GM19397 (cell line): ENCODE measurements around the gene SORCS1.
"Not testable (repeated sequence)": the region's sequence is repeated elsewhere in the genome, so short reads cannot be mapped to it uniquely, and the experiment has no call there.

Experiments used
- ATAC-seq: cut with Tn5 transposase; IDR thresholded peaks from one replicate; pipeline ENCODE4 v1.9.1; 2021; ENCODE audit warnings: mild to moderate bottlenecking, moderate library complexity; ENCODE audit not compliant: unreplicated experiment

SORCS1 gene

GRCh38 chr10:107054469-107055156 lies 109.9 kb downstream of the SORCS1 start:
- no peak for ATAC-seq

DNA sequence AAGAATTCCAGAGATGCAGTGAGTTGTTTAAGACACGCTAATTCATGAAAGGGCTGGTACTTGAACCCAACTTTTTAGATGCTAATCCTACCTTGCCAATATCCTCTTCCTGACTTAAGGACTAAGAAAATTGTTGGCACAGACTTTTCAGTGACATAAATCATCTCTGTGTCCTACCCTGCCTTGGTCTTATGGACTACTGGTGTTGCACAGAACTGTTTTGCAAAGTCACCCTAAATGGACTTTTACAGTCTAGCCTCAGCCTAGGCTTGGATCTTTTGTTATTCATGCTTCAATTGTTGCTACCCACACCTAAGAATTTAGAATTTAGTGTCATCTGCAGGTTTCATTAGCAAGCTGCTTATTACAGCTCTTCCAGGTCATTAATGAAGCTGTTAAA lies 112.7 kb downstream of the SORCS1 start:
- ATAC-seq = no peak

DNA sequence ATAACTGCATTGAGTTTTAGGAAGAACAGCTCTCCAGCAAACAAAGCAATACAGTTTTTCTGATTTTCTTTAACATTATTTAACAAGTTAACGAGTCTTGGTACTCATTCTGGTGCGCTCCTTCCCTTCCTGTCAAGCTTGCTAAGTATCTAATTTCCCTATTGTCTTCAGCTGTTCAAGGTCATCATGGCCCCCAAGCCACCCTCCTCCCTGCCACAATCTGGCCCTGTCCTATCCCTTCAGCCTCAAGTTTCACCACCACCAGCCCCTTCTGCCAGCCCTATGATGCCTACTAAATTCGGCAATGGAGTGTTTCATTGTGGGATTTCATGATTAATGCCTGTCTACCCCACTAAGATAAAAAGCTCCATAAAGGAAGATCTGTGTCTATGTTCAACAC lies 121.0 kb downstream of the SORCS1 start:
- no peak for ATAC-seq

DNA sequence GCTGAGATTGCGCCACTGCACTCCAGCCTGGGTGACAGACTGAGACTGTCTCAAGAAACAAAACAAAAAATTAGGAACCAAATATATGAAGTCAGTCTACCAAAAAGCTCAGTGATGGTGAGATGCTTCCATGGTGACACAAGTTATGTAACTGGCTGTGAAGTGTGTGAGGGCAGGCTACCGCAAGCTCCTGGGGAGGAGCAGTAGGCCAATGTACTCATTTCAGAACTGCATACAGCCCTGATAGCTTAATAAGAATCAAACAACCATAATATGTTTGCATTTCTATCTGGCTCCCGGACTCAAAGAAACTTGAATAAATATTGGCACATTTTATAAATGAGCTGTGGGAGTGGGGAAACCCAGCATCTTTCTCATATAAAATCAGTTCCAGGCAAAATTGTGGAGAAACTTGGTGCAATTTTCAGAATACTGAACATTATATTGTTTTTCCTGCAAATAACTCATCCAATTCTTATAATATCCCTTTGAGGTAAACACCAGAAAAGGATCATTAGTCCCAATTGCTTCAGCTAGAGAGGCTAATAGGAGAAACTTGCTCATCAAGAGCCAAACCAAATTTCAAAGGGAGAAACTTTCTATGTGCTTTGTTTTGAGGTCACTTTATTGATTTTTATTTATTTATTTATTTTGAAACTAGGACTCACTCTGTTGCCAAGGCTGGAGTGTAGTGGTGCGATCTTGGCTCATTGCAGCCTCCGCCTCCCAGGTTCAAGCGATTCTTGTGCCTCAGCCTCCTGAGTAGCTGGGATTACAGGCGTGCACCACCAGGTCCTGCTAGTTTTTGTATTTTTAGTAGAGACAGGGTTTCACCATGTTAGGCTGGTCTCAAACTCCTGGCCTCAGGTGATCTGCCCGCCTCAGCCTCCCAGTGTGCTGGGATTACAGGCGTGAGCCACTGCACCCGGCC lies 127.0 kb downstream of the SORCS1 start:
- no peak for ATAC-seq

DNA sequence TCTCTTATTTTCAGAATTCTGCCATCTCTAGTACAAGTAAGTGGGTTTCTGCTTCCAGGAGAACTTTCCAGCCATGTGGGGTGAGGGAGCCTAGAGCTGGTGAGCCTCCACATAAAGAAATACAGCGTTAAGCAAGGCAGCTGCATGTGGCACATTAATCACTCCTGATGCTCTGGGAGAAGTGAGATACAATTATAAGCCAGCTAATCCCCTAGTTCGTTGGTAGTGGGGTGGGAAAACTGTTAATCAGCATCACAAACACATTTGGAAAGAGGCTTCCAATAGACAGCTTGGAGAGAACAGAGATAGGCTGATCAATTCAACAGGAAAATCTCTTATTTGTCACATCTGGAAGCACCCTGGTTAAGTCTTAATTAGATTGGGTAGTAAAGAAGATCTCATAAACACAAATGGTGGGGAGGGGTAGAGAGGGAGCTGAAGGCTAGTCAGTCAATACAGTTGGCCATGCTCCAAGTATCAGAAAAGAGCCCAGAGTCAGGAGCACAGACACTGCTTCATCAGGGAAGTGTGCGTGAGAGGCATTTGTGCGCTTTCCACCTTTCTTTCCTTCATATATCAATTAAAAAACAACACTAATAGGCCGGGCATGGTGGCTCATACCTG lies 130.6 kb downstream of the SORCS1 start:
- ATAC-seq = no peak

DNA sequence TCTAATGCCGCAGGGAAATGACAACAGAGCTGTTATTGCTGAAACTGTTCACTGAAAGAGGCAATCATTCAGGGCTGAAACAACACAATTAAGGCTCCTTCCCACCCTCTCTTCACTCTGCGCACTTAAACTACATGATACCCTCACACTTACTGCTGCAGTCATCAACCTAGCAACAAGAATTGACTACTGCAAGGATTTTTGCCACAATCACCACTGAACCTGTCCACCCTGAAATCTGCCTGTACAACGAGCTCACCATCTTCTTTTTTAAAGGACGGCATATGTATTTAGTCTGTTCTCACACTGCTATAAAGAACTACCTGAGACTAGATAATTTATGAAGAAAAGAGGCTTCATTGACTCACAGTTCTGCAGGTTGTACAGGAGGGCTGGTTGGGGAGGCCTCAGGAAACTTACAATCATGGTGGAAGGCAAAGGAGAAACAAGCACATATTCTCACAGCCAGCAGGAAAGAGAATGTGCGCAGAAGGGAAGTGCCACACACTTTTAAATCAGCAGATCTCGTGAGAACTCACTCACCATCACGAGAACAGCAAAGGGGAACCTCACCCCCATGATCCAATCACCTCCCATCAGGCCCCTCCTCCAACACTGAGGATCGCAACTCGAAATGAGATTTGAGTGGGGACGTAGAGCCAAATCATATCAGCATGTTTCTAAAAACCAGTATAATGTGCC lies 131.7 kb downstream of the SORCS1 start:
- no peak for ATAC-seq

DNA sequence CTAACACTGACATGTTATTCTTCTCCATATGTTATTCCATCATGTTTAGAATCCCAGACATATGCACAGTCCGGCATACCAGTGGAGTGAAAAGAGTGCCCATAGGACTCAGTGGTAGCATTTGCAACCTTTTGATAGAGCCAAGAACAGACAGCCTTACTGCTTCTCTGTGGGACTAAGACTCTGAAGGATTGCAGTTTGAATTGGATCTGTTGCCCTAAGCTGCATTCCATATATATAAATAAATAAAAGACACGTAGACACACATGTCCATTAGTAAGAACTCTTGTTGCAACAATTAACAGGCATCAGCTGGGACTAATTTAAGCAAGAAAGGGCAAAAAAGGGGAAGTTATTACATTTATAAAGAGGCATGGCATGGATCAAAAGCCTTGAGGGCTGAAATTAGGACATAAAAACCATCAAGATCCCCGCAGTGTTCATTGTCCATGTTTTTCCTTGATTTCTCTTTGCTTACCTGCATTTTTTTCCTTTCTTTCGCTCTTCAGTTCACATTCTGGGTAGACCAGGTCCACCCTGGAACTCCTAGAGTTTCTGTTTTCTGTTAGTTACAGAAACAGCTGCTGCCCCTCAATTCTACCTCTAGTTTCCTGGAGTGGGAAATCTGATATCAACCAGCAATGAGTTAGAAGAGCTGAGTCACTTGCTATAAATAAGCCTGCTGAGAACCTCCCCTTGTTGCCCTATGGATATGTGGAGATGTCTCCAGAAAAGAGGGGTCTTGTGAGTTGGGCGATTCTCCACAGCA lies 132.4 kb downstream of the SORCS1 start:
- no peak for ATAC-seq

DNA sequence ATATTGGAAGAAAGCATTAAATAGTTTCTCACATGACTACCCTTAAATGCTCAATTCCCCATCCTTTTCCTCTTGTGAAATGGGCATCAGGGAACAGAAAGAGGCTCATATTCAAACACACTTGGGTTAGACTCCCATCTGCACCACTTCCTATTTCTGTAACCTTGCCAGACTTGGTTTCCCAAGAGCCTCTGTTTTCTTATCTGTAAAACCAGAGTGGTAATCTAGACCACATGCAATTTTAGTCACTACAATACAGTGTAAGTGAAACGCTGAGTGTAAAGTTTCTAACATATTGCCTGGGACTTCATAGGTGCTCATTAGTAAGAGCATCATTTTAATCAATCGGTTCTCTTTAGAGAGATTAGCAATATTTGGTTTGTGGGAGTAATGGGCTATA lies 136.3 kb downstream of the SORCS1 start:
- ATAC-seq = no peak

DNA sequence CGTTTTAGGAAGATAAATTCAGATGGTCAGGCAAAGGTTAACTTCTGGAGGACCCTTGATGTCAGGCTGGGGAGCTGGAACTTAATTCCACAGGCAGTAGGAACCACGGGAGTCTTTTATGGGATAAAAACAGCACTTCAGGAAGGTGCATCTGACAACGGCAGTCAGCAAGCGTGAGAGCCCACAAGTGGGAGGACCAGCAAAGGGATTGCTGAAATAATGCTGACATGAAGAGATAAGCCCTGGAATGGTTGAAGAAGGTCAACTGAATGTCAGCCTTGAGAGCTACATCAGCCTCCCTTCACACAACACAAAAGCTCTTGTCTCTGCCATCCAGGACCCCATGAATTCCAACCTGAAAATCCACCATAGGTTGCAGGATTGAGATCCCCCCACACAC lies 138.8 kb downstream of the SORCS1 start:
- no peak for ATAC-seq

GRCh38 chr10:107024033-107024432 lies 140.5 kb downstream of the SORCS1 start:
- ATAC-seq = not testable (repeated sequence)

DNA sequence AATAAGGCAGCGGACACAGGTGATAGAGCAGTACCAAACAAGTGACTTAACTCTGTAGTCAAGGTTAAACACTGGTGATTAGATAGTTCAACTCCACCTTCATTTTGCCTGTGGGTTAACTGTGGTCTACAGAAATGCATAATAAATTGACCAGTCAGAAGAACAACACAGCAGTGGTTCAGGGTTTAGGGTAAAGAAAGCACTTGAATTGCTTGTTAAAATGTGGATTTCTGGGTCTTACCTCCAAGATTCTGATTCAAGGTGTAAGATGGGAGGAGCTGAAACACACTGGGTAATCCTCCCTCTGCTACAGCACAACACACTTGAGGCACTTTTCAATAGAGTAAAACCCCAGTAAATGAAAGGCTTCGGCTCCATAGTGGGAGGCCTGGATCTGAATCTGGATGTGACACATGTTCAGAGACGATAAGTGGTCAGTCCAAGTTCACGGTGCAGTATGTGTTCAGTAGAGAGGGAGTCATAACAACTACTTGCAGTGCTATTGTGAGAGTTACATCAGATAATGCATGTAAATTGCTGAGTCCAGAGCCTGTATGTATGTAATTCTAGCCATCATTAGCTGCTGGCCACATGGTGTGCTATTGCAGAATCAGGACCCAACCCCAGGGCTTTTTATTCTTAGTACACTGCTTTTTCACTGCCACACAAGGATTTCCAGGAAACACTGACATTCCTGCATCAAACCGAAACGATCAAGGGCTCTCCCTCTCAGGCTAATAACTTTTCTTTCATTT lies 141.7 kb downstream of the SORCS1 start:
- ATAC-seq = no peak

DNA sequence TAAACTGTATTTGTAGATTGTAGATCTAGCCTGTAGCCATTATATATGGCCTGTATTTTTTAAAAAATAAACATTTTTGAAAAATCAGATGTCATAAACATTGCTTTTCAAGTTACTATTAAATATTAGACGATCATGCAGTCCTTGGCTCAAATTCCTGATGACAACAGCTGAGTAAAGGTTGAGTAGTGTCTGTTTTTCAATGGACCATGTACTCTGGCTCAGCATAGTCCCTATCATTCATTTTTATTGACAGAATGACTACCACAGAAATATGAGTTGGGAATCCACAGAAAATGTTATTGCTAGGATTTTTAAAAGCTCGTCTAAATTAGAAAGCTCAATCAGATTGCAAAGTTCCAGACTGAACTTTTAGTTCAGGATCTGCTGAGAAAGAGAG lies 145.4 kb downstream of the SORCS1 start:
- ATAC-seq = no peak

DNA sequence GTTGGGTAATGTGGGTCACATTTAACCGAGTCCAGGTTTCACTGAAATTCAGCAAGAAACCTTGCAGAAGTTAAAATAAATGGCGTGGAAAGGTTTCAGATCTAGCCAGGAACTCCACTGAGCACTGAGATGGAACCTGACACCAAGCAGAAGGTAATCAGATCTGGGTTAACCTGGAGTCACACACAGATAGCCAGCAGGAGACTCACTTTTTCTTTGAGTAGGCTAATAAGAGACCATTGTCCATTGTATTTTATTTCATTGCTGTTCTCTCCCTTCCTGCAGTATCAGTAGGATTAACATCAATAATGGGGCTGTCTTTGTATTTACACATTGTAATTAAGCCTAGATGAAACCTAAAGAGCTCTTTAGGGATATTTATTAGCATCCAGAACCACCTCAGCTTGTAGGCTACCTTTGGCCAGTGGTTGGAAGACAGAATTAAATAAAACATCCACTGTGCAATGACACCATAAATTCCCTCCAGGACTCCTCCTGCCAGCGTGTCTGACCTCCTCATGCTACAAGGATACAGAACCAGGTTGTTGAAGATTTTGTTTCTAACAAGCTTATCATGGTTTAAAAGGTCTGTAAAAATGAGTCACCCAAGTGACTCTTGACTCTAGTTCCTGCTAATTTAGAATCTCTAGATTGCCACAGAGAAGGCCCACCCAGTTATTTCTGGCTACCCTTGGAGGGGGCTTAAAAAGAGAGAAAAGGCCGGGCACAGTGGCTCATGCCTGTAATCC lies 151.1 kb downstream of the SORCS1 start:
- no peak for ATAC-seq

DNA sequence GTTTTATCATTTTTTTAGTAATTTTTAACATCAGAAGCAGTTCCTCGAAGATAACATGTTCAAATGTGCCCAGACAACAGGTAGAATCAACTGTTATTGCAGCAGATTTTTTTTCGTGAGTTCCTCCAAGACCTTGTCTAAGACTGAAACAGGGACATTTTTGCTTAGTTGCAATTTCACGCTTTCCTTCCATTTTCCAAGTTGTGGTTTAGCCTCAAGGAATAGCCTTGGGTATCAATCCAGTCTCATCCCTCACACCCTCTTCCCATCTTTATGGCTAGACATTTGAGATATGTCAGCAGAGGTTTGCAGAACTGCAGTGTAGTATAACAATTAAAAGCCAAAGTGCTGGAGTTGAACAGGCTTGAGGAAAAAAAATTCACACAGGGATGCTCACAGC lies 152.5 kb downstream of the SORCS1 start:
- no peak for ATAC-seq

DNA sequence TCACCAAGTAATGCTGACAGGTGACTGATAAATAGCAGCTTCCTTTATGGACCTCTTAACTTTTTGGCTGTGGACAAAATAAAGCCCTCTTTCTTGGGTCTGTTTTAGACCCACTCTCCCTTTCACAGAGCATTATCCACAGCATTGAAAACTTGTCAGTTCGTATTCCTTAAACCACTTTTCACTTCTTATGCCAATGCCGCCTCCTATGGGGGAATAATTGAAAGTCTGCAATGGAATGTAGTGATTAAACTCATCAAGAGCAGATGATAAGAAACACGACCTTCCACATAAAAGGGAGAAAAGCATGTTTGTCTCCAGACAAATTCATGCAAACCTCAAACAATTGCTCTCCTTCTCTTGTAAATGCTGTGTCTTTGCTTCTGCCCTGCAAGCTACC lies 153.4 kb downstream of the SORCS1 start:
- no peak for ATAC-seq

DNA sequence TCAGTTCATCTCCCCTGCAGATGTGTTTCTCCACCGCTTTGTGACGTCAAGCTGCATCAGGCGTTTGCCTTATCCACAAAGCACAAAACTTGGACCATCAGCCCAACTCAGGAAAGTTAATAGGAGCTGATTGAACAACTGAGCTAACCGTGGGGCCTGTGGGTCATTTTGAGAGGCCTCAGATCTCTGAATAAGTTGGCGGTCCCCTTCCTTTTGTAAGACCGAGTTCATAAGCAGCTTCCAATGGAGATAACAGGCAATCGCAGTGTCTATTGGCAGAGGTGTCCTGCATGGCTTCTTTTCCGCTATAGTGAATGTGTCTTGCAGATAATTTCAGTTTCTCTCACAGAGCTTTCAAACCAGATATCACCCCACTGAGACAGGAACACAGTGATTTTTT lies 154.0 kb downstream of the SORCS1 start:
- ATAC-seq = no peak

DNA sequence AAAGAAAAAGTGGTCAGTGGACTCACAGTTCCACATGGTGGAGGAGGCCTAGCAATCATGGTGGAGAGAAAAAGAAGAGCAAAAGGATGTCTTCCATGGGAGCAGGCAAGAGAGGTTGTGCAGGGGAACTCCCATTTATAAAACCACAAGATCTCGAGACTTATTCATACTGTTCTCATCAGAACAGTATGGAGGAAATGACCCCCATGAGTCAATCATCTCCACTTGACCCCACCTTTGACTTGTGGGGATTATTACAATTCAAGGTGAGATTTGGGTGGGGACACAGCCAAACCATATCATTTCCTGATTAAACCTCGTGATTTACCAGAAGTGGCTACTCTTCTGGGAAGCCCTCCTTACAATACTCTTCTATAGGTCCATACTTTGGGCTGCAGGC lies 160.1 kb downstream of the SORCS1 start:
- no peak for ATAC-seq

DNA sequence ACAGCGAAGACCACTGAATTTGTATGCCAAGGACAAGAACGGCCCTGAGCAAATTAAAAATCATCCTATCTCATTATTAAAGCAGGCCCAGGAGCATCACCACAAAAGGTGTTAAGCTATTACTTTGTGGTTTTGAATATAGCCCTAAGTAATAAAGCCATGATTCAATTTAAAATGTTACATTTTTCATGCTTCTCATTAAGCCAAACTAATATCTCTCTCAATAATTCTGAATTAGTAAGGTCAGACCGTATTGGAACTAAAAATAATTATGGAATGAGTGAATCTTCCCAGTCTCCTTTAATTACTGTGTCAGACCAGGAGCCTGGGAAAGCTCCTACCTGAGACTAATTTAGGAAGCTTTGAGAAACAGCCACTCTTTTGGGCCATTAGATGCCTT lies 162.4 kb downstream of the SORCS1 start:
- ATAC-seq = no peak

- ATAC-seq = no peak
Measured at GRCh38 chr10:106999118-106999707, 165.3 kb downstream of the SORCS1 start.
